Femur (tissue), 1 donor: ENCODE measurements around the gene SHISA9.
"Not testable (repeated sequence)": the region's sequence is repeated elsewhere in the genome, so short reads cannot be mapped to it uniquely, and the experiment has no call there.

Source experiments
- DNase-seq: peaks from one replicate; pipeline ENCODE4 v3.0.0-alpha.2; 2017

The SHISA9 gene

DNA sequence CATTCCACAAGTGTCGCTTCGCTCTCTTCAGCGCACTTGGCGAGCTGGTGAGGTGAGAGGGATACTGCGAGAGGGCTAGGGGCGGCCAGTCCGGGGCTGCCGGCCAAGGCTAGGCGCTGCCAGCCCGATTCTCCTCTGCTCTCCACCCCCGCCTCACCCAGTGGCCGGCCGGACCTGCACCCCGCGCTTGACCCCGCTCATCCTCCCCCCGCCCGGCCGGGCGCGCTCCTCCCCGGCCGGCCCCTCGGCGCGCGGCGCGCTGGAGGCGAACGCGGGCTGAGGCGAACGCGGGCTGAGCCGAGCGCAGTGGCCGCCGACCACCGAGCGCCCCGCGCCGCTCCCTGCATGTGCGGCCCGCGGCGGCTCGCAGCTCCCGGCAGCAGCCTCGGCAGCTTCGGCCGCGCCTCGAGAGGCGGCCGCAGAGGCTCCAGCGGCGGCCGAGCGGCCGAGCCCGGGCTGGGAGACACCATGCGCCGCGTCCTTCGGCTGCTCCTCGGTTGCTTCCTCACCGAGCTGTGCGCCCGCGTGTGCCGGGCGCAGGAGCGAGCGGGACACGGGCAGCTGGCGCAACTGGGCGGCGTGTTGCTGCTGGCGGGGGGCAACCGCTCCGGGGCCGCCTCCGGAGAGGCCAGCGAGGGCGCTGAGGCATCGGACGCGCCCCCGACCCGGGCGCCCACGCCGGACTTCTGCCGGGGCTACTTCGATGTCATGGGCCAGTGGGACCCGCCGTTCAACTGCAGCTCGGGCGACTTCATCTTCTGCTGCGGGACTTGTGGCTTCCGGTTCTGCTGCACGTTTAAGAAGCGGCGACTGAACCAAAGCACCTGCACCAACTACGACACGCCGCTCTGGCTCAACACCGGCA is at the start of gene SHISA9:
Gene SHISA9, plus strand, starts transcription at position 2 of the 865 bp plus-strand sequence.
- DNase-seq: no peak

DNA sequence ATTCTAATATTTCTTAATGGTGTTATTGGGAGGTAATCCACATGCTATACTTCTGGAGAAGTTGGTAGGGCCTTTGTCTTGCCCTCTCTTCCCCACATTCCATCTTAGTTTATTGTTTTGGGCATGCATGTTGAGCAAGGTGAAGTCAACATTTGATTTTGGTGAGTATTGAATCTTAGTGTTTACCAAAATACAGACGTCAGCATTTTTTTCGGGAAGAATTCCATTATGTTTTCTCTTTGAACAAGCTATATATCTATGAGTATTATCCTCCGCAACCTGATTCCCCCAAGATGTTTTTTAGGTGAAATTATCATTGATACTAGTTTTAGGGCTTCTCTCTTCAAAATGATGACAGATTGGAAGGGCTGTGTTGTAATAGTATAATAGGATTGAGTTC is 47.4 kb upstream of the SHISA9 start:
- DNase-seq: no peak

DNA sequence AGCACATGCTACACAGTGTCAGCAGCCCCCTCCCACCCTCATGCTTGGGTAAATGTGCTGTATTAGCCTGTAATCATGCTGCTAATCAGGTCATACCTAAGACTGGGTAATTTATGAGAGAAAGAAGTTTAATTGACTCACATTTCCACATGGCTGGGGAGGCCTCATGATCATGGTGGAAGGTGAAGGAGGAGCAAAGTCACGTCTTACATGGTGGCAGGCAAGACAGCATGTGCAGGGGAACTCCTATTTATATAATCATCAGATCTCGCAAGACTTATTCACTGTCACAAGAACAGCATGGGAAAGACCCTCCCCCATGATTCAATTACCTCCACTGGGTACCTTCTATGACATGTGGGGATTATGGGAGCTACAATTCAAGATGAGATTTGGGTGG is 44.0 kb upstream of the SHISA9 start:
- DNase-seq: not testable (repeated sequence)

DNA sequence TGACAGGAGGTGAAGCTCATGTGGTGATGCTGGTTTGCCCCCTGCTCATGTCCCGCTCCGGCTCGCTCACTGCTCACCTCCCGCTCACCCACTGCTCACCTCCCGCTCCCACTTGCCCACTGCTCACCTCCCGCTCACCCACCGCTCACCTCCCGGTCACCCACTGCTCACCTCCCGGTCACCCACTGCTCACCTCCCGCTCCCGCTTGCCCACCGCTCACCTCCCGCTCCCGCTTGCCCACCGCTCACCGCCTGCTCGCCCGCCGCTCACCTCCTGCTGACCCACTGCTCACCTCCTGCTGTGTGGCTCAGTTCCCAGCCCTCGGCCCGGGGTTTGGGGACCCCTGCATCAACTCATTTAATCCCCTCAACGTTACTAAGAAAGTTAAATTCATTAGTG is 39.1 kb upstream of the SHISA9 start:
- DNase-seq: no peak

DNA sequence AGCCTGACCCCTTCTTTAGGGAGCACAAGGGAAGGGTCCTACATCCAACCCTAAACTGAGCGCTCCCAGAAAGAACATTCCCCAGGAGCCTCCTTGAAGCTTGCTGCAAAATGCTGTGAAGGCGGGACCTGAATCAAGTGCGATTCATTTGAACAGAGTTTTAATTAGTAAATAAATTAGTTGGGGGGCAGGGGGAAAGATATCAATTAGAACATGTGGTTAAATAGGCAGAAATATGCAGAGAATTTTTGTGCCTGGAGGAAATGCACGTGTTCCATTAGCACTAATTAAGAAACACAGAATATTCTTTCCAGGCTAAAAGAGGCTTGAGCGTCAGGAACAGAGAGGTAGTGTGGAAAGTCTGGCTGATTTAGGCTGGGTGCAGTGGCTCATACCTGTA is 38.5 kb upstream of the SHISA9 start:
- DNase-seq: no peak

DNA sequence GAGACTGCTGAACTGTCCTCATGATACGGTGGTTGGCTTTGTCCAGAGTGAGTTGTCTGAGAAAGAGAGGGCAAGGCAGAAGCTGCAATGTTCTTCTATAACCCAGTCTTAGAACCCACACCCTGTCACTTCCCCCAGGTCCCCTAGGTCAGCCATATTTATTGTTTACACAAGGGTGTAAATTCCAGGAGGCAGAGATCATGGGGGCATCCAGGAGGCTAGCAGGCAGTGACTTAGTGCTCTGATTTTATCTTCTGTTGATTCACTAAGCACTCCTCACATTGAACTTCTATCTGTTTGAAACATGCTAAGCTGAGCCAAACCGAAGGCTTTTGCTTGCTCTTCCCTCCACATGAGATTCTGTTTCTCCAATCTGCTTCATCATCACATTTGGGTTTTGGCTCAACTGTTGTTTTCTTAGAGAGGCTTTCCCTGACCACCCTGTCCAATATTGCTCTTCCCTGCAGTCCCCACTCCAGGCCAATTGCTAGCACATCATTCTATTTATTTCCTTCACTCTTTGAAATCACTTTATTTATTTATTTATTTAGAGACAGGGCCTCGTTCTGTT is 34.3 kb upstream of the SHISA9 start:
- no peak for DNase-seq

DNA sequence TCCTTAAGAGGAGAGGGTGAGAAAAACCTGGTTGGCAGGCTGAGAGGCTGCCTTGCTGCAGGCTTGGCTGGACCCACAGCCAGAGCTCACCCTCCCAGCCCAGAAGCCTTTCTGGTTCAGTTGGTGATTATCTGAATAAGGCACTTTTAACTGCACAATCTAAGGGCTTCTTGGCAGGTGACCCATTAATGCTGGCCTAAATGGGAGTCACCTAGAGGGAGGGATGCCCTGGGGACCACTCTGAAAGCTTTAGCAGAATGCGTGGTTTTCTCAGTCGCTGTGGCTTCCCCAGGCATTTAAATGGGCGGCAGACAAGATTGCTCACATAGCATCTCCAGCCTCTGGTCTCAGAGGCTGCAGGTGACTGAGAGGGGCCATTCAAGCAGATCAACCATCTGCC is 33.2 kb upstream of the SHISA9 start:
- no peak for DNase-seq

DNA sequence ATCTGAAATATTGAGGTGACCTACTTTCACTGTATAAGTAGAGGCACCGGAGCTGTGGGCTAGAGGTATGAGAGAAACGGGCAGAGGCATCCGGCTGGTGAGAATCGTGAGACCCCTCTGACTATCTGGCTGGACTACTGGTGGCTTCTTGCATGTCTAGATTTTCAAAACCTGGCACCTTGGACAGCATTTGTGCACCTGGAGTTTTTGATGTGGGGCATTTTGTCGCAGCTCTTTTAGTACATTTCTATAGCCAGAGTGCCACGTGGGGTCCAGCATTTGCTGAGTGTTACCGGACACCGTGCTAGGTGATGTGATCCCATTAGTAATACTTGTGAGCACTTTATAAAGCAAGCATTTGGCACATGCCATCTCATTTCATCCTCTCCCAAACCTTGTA is 32.6 kb upstream of the SHISA9 start:
- DNase-seq: no peak

DNA sequence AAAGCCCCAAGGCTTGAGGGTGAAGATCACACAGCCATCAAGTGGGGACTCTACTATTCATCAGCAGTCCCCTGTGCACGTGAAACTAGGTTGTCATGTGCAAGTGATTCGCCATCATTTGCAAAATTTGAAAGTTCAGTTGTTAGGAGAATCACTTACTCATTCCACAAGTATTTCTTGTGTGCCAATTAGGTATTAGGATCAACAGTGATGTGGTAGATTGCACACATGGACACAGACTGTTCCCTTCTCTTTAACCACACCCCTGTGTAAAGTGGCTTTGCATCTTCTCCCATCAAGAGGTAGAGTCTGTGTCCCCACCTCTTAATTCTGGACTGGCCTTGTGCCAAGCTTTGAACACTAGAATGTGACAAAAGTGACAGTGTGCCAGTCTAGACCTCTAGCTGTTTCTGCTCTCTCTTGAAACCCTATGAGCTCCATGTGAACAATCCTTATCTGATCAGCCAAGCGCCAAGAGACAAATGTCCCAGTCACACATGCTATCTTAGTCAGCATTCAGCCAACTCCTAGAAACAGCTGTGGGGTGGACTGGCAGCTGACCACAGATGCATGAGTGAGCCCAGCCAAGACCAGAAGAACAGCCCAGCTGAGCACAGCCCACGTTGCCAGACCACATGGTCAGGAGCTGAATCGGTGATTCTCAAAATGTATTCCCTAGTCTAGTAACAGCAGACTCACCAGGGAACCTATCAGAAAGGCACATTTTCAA is 31.5 kb upstream of the SHISA9 start:
- no peak for DNase-seq

DNA sequence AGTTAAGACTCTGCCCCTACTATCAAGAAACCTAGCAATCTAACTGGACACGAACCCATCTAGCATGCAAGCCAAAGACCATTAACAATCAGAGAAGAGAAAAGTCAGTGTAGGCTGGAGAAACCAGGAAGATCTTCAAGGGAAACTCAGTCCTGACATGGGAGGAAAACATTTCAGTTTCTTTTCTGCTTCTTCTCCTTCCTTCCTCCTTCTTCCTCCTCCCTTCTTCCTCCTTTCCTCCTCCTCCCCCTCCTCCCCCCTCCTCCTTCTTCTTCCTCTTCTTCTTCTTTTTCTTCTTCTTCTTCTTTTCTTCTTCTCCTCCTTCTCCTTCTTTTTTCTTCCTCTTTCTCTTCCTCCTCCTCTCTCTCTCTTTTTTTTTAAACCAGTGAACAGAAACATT is 29.6 kb upstream of the SHISA9 start:
- no peak for DNase-seq

DNA sequence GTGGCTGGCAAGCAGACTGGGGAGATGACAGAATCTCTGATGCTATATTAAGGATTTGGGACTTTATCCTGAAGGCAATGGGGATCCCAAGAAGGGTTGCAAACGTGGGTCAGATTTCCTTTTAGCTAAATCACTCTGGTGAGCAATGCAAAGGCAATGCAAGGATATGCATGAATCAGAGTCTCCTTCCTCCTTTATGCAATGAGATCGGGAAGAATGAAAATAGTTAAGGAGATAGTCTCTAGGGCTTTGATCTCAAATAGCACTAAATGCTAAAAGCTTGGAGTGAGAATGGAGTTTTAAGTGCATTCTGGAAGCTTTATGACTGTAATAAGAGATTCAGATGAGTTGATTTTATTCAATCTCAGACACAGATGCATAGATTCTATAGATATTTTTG is 27.2 kb upstream of the SHISA9 start:
- no peak for DNase-seq

DNA sequence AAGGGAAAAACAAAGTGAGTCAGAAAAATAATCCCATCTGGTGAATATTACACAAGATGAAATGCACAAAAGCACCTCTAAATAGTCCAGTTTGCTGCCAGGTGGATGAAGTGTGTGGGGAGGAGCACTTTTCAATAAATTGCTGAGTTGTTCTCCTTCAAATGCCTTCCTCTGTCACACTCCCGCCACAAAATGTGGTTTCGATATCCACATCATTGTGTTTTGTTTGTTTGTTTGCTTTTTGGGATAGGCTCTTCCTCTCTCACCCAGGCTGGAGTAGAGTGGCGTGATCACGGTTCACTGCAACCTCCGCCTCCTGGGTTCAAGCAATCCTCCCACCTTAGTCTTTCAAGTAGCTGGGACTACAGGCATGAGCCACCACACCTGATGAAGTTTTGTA is 24.6 kb upstream of the SHISA9 start:
- DNase-seq: no peak

DNA sequence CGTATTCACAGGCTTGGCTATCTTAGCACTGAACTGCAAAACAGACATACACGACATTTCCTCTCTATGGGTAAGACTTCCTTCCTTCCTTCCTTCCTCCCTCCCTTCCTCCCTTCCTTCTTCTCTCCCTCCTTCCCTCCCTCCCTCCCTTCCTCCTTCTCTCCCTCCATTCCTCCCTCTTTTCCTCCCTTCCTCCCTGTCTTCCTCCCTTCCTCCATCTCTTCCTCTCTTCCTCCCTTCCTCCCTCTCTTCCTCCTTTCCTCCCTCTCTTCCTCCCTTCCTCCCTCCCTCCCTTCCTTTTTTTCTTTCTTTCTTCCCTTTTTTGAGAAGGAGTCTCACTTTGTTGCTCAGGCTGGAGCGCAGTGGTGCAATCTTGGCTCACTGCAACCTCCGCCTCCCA is 22.4 kb upstream of the SHISA9 start:
- DNase-seq: no peak

DNA sequence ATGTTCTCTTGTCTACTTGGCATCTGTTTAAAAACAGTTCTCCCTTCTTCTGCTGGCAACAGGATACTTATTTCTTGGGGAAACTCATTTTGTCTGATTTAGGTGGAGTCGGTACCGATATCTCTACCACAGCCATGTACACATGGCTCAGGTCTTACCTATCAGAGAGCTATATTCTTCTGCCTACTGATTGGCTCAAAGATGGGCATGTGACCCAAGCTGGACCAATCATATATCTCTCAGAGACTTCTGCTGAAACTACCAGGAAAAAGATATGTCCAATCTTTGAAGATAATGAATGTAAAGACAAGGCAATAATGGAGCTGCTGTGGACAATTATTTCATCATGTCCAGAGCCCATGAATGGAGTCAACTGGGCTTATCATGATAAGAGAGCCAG is 21.6 kb upstream of the SHISA9 start:
- no peak for DNase-seq

DNA sequence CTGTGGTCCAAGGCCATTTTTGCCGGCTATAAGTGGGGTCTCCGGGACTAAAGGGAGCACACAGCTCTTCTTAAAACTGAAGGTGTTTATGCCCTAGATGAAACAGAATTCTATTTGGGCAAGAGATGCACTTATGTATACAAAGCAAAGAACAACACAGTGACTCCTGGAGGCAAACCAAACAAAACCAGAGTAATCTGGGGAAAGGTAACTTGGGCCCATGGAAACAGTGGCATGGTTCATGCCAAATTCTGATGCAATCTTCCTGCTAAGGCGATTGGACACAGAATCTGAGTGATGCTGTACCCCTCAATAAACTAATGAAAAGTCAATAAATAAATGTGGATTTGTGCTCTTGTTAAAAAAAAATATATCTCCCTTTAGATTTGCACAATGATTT is 20.2 kb upstream of the SHISA9 start:
- DNase-seq: no peak

DNA sequence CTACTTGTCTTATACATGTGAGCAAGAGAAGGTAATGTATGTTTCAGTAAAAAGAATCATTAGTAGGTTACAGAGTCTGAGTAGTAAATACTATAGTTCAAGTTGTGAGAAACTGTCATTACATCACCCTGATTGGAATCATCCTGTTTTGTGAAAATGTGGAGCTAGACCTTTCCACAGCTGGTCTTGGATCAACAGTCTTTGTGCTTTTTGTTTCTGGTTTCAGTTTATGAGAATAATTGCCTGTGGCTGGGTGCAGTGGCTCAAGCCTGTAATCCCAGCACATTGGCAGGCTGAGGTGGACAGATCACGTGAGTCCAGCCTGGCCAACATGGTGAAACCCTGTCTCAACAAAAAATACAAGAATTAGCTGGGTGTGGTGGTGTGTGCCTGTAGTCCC is 19.7 kb upstream of the SHISA9 start:
- DNase-seq: no peak

DNA sequence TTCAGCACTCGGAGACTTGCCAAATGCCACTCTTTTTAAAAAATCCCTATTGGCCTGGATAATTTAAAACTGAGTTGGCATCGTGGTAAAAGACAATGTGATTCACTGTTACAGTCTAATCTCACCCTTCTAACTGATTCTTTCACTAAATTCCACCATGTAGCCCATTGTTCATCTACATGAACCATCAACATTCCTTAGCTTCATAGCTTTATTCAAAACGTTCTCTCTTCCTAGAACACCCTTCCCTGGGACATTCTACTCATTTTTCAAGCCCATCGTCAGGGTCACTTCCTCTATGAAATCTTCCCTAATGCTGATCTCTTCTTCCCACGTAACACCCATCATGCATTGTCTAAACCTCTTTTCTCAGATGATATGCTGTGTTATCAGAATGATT is 15.7 kb upstream of the SHISA9 start:
- no peak for DNase-seq

DNA sequence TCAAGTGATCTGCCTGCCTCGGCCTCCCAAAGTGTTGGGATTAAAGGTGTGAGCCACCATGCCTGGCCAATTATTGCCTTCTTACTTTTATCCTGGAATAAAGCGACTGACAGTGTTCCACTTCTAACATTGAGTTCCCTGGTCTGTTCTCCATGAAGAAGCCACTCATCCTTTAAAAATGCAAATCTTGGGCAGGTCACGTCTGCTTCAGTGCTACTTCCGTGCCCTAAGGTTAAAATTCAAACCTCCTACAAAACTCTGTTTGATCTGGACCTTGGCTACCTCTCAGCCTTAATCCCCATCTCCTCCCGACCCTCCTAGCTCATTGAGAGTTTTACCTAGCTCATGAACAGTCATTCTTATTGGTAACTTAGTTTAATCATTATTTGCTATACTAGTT is 9.6 kb upstream of the SHISA9 start:
- DNase-seq: no peak

DNA sequence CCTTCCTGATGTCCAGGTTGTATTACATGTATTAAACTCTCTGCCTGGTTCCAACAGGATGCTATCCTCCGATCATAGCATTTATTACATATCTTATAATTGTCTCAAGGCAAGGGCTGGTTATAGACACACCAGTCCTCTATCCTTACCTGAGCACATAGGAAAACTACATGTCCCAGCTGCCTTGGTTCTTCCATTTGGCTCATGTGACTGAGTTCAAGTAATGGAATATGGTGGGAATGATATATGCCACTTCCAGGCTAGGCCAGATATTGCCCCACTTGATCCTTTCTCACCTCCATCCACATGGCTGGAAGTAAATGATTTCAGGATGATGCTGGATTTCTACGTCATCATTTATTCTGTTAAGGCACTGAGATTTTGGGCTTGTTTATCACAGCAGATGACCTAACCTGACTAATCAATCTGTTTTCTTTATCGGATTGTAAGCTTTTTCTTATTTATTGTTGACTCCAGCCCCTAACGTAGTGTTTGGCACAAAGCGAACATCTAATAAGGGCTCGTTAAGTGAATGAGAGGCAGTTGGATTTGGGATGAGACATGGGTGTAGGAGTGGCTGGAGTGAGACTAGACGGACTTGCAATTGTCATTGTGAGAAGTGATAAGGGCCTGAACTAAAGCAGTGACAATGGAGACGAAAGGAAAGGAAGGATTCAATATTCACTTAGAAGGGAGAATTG is 8.2 kb upstream of the SHISA9 start:
- no peak for DNase-seq

DNA sequence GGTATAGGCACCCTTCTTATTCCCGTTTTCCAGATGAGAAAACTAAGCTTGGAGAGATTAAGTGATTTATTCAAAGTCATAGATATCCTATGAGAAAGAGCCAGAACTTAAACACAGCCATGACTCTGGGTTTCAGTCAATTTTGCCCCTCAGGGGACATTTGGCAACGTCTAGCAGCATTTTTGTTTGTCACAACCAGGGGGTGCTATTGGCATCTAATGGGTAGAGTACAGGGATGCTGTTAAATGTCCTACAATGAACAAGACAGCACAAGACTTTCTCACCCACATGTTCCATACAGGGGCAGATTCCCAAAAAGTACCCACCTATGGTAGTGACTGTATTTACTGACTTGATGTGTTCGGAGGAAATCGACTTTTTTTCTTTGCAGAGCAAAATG is 4.8 kb upstream of the SHISA9 start:
- DNase-seq: no peak

DNA sequence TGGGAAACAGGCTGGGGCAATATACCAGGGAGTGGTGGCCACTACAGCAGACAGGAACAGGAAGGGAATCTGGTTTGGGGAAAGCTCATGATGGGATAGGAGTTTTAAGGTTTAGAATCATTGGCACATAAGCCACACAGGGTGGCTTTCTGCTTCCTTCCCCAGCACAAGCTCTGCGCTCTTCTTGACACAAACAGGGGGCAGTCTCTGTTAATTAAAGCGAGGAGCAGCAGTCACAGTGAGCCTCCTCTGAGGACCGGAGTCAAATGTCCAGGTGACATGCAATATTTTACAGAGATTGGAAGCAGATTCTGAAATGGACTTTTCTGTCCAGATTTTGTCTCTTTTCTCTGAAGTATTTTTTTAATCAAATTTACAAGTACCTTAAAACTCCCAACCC is 2.8 kb upstream of the SHISA9 start:
- no peak for DNase-seq

DNA sequence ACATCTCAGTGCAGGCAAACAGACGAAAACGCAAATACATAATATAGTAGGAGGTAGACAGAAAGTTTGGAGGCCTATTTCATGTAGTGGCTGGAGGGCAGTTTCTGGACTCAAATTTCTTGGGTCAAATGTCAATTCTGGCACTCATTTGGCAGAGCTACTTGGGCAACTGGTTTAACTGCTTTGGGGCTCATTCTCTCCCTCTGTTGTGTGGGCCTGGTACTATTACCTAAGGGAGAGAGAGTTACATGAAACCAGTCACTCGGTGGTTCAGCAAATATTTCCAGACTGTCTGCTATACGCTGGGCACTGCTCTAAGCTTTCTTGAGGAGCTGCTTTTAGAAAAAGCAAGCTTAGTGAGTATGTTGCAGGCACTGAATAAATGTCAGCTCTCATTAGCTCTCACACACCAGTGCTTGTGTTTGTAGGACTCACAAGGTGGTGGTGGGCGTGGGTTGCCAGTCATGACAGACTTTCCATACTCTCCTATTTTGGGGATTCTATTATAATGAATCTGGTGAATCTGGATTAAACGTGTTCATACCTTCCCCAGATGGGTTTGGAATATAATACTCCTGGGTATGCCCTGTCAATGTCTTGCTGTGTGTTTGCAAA is 1.8 kb upstream of the SHISA9 start:
- no peak for DNase-seq

DNA sequence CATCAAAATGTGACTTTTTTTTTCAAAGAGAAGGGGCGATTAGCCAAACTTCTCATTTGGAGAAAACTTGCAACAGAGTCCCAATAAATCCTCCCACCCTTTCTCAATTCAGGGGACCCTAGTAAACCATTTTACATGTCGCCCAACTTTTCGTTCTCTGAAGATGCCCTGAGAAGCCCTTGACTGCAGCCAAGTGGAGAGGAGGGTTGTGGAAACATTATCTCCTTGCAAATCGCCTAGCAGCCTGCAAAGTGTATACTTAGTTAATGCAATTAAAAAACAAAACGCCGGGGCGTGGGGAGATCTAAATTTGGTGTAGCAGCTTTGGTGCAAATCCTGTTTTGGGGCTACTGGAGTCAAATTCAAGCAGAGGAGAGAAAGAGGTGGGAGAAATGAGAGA is 1.2 kb upstream of the SHISA9 start:
- DNase-seq: no peak
